Activated T-cell treated with anti-CD3 and anti-CD28 coated beads, Interleukin-2, amount 50 U/mL, for 4 hours (primary cell): ENCODE results near the gene FAAP100. TPM values are rescaled to one million over a fixed set of nuclear protein-coding genes. Genes with fewer than 3 reads are reported as not detected.

Experiments used
- ATAC-seq, 2 donors: fragments of 200-7000 bp; cut with Tn5 transposase; one replicate each; pipeline ENCODE4 v1.10.0; 2021
- DNase-seq: peaks from one replicate; pipeline ENCODE4 v3.0.0-alpha.2; 2020
- H3K27me3 Mint-ChIP-seq: one replicate; pipeline ENCODE4 v1.8.0; 2021; ENCODE audit warnings: low read depth, mixed read lengths
- H3K36me3 Mint-ChIP-seq: one replicate; pipeline ENCODE4 v1.8.0; 2022; ENCODE audit warnings: mixed read lengths; ENCODE audit not compliant: insufficient read depth
- H3K4me1 Mint-ChIP-seq: one replicate; pipeline ENCODE4 v1.8.0; 2021; ENCODE audit warnings: low read depth, mixed read lengths
- H3K4me3 Mint-ChIP-seq: one replicate; pipeline ENCODE4 v1.8.0; 2021; ENCODE audit warnings: mild to moderate bottlenecking, moderate library complexity, mixed read lengths
- H3K9me3 Mint-ChIP-seq: one replicate; pipeline ENCODE4 v1.8.0; 2021; ENCODE audit warnings: mixed read lengths
- total RNA-seq, 3 donors: library from RNA; stranded (reverse); gene quantifications; one replicate each; pipeline ENCODE4 v1.2.1, GENCODE V29; 2021

FAAP100 gene
- total RNA-seq, 3 donors from 2014 or later = 59.3 to 63.3 (median 61.6) TPM

DNA sequence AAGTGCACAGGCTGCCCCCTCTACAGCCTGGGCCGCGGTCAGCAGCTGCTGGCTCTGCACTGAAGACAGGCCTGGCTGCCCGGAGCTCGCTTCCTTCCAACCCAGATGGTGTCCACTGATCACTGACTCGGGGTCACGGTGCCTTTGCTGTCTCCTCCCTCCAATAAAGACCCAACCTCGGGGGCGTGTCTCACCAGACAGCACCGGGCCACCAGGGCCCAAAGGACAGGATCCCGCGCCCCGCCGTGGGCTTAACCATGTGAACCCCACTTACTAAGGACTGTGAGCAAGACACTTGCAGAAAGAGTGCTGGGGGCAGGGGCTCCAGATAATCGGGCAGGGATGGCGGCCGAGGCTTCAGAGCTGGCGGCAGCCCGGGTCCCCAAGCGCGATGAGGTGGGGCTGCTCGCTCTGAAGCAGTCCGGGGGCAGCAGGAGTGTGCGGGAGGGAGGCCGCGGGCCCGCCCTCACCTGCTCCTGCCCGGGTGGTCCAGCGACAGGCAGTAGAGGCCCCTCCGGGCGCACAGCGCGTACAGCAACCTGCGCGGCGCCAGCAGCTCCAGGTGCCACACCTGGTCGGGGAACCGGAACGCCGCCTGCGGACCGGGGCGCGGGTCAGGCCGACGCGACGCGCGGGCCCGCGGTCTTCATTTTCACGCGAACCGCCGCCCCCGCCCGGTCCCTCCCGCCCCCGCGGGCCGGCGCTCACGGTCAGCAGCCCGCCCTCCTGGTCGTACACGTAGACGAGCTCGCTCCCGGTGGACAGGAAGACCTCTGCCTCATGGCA, 502 bp downstream of the FAAP100 start:
- Mint-ChIP-seq H3K36me3 (peaks cover 16% of the 10 kb centered on the region), H3K27me3 (no peaks in the 10 kb centered on the region), H3K9me3 (no peaks in the 10 kb centered on the region), H3K4me3 (peak overlapping the region; percentile 88), H3K4me1 (peaks cover 34% of the 10 kb centered on the region)
- ATAC-seq (peak; percentile 2 to 5), DNase-seq (no peak)

- Mint-ChIP-seq H3K27me3 (no peaks in the 10 kb centered on the region), H3K36me3 (peaks cover 14% of the 10 kb centered on the region), H3K4me3 (peak overlapping the region; percentile 88), H3K9me3 (no peaks in the 10 kb centered on the region), H3K4me1 (peaks cover 34% of the 10 kb centered on the region)
- ATAC-seq = no peak
- no peak for DNase-seq
These were observed 1.2 kb downstream of the FAAP100 start for GRCh38 chr17:81550830-81551457.

DNA sequence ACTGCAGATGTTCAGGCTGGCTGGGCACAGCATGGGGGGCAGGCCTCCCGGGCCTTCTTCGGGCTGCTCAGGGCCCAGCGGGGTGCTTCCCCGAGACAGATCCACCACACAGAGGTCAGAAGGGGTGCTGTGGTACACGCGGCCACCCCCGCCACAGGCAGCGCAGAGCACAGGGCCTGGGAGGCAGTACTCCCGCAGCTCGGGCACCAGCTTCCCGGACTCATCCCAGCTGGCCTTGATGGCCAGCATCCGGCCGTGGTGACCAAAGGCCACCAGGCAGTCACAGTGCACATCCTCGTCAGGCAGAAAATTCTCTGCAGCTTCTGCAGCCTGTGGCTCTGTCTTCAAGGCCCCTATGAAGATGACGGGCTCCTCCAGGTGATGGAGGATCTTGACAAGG, 1.9 kb downstream of the FAAP100 start:
- Mint-ChIP-seq H3K27me3 (no peaks in the 10 kb centered on the region), H3K36me3 (peaks cover 14% of the 10 kb centered on the region), H3K4me3 (peak overlapping the region; percentile 88), H3K4me1 (peaks cover 34% of the 10 kb centered on the region), H3K9me3 (no peaks in the 10 kb centered on the region)
- DNase-seq (no peak), ATAC-seq (no peak)

GRCh38 chr17:81549826-81550225, 2.3 kb downstream of the FAAP100 start:
- ATAC-seq (no peak), DNase-seq (no peak)
- H3K9me3 Mint-ChIP-seq = no peaks in the 10 kb centered on the region
- peaks cover 14% of the 10 kb centered on the region for H3K36me3 Mint-ChIP-seq
- H3K4me3 Mint-ChIP-seq = peak overlapping the region; percentile 88
- H3K4me1 Mint-ChIP-seq = peaks cover 34% of the 10 kb centered on the region
- H3K27me3 Mint-ChIP-seq = no peaks in the 10 kb centered on the region

DNA sequence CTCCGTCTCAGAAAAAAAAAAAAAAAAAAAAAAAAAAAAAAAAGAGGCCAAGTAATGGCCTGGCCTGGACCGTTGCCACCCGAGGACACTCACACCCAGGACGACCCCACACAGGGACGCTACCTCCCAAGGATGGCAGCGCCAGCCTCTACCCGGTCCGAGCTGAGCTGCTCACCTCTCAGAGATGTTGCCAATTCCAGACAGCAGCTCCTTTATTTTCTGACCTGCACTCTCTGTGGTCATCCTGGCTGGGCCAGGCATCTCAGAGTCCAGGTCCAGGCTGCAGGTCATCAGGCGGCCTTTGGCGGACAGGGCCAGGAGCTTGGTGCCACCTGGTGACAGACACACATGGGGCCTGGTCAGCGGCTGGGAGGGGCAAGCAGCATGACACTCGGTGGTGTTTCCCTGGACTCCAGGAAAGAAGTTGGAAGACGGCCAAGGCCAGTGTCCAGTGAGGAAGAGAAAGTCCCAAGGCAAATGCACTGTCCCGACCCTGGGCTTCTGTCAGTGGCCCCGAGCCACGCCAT, 3.1 kb downstream of the FAAP100 start:
- peak overlapping the region; percentile 88 for H3K4me3 Mint-ChIP-seq
- no peak for DNase-seq
- ATAC-seq = no peak
- no peaks in the 10 kb centered on the region for H3K9me3 Mint-ChIP-seq
- peaks cover 14% of the 10 kb centered on the region for H3K36me3 Mint-ChIP-seq
- H3K27me3 Mint-ChIP-seq = no peaks in the 10 kb centered on the region
- H3K4me1 Mint-ChIP-seq = peaks cover 29% of the 10 kb centered on the region

GRCh38 chr17:81547614-81547982, 4.6 kb downstream of the FAAP100 start:
- H3K4me3 Mint-ChIP-seq = no peak overlapping the region
- no peaks in the 10 kb centered on the region for H3K9me3 Mint-ChIP-seq
- ATAC-seq (no peak), DNase-seq (no peak)
- H3K4me1 Mint-ChIP-seq = peaks cover 19% of the 10 kb centered on the region
- peaks cover 17% of the 10 kb centered on the region for H3K36me3 Mint-ChIP-seq
- no peaks in the 10 kb centered on the region for H3K27me3 Mint-ChIP-seq

GRCh38 chr17:81546906-81547613, 5.1 kb downstream of the FAAP100 start:
- Mint-ChIP-seq H3K27me3 (no peaks in the 10 kb centered on the region), H3K36me3 (peaks cover 19% of the 10 kb centered on the region), H3K4me3 (no peak overlapping the region), H3K4me1 (peaks cover 19% of the 10 kb centered on the region), H3K9me3 (no peaks in the 10 kb centered on the region)
- ATAC-seq (no peak), DNase-seq (no peak)

- peaks cover 21% of the 10 kb centered on the region for H3K36me3 Mint-ChIP-seq
- no peak overlapping the region for H3K4me3 Mint-ChIP-seq
- ATAC-seq = no peak
These were observed 6.8 kb downstream of the FAAP100 start for GRCh38 chr17:81545160-81545949.

GRCh38 chr17:81544281-81544974, 7.7 kb downstream of the FAAP100 start:
- no peaks in the 10 kb centered on the region for H3K27me3 Mint-ChIP-seq
- H3K9me3 Mint-ChIP-seq = no peaks in the 10 kb centered on the region
- DNase-seq (no peak), ATAC-seq (no peak)
- peaks cover 3% of the 10 kb centered on the region for H3K4me1 Mint-ChIP-seq
- H3K4me3 Mint-ChIP-seq = no peak overlapping the region
- H3K36me3 Mint-ChIP-seq = peaks cover 13% of the 10 kb centered on the region

More at GRCh38 chr17:81545160-81545949, 6.8 kb downstream of the FAAP100 start:
- H3K27me3 Mint-ChIP-seq = no peaks in the 10 kb centered on the region
- peaks cover 11% of the 10 kb centered on the region for H3K4me1 Mint-ChIP-seq
- no peak for DNase-seq
- H3K9me3 Mint-ChIP-seq = no peaks in the 10 kb centered on the region

DNA sequence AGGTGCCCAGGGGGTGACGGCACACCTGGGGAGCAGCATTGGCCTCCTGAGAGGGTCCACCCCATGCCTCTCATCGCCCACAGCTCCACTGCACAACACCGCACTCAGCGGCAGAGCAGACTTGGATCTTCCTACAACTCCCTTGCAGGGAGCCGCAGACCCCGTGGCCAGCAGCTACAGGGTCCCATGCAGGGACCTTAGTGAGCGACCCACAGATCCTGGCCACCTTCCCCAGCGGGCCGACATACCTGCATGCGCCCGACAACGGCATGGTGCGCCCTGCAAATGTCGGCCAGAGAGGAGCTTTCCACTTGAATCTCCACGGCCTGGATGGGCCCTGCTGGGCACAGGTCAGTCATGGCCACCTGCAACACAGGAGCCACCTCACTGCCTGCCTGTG, 8.4 kb downstream of the FAAP100 start:
- ATAC-seq = no peak
- no peak for DNase-seq
- Mint-ChIP-seq H3K4me3 (no peak overlapping the region), H3K27me3 (no peaks in the 10 kb centered on the region), H3K4me1 (no peaks in the 10 kb centered on the region), H3K9me3 (no peaks in the 10 kb centered on the region), H3K36me3 (peaks cover 9% of the 10 kb centered on the region)

GRCh38 chr17:81543339-81543675, 8.8 kb downstream of the FAAP100 start:
- no peak overlapping the region for H3K4me3 Mint-ChIP-seq
- no peak for ATAC-seq
- H3K36me3 Mint-ChIP-seq = peaks cover 9% of the 10 kb centered on the region
- H3K4me1 Mint-ChIP-seq = no peaks in the 10 kb centered on the region
- H3K27me3 Mint-ChIP-seq = no peaks in the 10 kb centered on the region
- no peaks in the 10 kb centered on the region for H3K9me3 Mint-ChIP-seq
- no peak for DNase-seq

DNA sequence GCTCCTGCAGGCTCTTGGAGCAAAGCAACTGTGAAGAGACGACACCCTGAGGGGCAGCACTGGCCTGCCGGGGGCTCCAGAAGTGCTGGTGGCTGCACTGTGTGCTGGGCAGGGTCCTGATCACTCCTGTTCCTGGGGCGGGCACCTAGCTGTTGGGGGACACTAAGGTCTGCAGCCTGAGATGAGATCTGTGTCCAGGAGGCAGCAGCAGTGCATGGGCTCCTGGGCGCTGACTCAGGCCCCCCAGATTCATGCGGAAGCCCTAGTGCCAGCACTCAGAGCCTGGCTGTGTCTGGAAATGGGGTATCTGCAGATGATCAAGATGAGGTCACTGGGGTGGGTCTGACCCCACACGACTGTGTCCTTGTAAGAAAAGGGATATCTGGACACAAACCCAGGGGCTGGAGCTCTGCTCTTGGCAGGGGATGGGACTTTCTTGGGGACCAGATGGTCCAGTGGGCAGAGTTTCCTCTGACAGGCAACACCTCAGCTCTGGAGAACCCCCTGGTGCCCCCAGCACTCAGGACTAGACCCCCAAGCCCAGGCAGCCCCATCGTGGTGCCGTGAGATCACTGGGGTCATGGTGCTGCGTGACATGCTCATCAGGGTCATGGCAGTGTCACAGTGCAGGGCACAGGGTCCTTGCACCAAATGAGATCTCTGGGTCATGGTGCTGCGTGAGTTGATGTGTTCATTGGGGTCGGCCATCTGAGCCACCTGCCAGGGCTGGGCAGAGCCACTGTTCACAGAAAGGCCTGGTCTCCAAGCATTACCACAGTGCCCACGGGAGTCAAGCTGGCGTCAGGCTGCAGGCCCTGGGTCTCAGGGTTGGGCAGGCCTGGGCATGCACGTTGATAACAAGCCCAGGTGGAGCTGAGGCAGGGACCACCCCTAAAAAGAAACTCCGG, 9.5 kb downstream of the FAAP100 start:
- ATAC-seq (no peak), DNase-seq (no peak)
- peaks cover 12% of the 10 kb centered on the region for H3K36me3 Mint-ChIP-seq
- H3K9me3 Mint-ChIP-seq = no peaks in the 10 kb centered on the region
- no peak overlapping the region for H3K4me3 Mint-ChIP-seq
- H3K27me3 Mint-ChIP-seq = peaks cover 3% of the 10 kb centered on the region
- no peaks in the 10 kb centered on the region for H3K4me1 Mint-ChIP-seq

- ATAC-seq = no peak
- Mint-ChIP-seq H3K27me3 (peaks cover 3% of the 10 kb centered on the region), H3K36me3 (peaks cover 10% of the 10 kb centered on the region), H3K4me1 (no peaks in the 10 kb centered on the region), H3K9me3 (no peaks in the 10 kb centered on the region), H3K4me3 (no peak overlapping the region)
- DNase-seq = no peak
These were observed 11.0 kb downstream of the FAAP100 start for GRCh38 chr17:81541123-81541522.
